ENCODE measurements around the gene PDE11A.

Gene PDE11A

GRCh38 chr2:177592397-177592796 lies 480.2 kb downstream of the PDE11A start:
- no peak for DNase-seq

- no peak for DNase-seq
These were observed 483.4 kb downstream of the PDE11A start for GRCh38 chr2:177589186-177589585.

GRCh38 chr2:177588671-177589070 lies 483.9 kb downstream of the PDE11A start:
- DNase-seq = no peak

GRCh38 chr2:177587371-177587770 lies 485.2 kb downstream of the PDE11A start:
- no peak for DNase-seq

- DNase-seq = no peak
These were observed 486.4 kb downstream of the PDE11A start for GRCh38 chr2:177586154-177586553.

DNA sequence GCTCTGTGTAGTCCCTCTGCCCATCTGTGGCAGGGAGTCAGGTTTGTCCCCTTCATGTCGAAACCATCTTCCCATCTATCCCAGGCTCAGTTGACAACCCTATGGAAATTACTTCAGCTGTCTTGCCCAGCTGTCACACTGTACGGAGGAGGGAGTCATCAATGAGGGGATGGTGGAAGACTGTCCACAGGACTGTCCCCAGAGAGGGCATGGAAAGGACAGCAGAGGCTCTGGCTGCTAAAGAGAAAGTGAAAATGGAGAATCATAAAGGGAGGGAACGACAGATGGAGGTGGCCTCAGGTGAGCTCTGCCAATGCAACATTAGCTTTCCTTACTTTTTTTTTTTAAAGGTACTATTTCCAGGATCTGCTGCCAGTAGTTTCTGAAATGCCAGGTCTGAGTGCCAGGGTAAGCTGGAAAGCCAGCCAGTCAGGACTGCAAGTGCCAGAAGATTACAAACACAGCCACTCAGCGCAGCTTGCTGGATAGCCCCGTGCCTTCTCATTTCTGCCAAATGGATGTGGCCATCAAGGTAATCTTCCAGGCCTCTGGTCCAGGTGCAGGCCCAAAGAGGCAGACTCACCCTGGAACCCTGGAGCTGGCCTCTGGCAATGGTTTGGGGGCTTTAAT lies 487.2 kb downstream of the PDE11A start:
- DNase-seq = no peak

GRCh38 chr2:177584030-177584692 lies 488.4 kb downstream of the PDE11A start:
- DNase-seq = no peak

DNA sequence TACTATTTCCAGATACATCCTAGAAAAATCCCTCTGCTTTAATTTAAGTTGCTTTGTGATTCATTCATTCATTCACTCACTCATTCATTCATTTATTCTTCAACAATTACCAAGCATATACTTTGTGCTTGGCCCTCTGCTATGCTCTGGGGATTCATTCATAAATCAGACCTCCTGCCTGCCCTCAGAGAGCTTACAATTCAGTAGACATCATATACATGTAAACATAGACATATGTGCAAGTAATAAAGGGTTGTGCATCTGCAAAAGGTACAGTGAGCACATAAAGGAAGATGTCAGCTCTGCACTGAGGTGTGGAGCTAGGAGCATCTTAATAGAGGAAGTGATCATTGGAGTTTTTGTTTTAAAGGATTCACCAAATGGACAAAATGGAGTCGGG lies 490.6 kb downstream of the PDE11A start:
- DNase-seq = no peak

- no peak for DNase-seq
These were observed 493.0 kb downstream of the PDE11A start for GRCh38 chr2:177579486-177580036.

GRCh38 chr2:177578454-177578853 lies 494.1 kb downstream of the PDE11A start:
- no peak for DNase-seq

- DNase-seq = no peak
These were observed 495.5 kb downstream of the PDE11A start for GRCh38 chr2:177577075-177577474.

- DNase-seq = no peak
These were observed 497.2 kb downstream of the PDE11A start for GRCh38 chr2:177575358-177575757.

DNA sequence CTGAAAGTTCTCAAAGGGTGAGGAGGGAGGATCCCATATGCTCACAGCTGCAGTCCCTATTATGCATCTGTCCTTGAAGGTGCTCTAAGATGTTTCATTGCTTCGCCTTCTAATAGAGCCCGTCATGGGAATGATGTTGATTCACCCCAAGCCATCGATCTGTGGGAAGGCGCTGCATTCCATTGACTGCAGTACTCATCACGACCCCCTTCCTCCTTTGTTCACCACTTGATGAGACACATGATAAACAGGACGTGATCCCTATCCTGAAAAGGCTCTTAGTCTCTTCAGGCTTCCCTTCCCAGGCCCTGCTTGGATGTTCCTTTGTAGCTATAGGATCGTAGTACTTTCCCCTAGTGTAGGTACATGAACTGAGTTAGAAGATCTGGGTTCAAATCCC lies 498.2 kb downstream of the PDE11A start:
- no peak for DNase-seq
